HG03097 (cell line): Measurements from ENCODE around the gene NKTR.

Experiments
- ATAC-seq: cut with Tn5 transposase; IDR thresholded peaks from one replicate; pipeline ENCODE4 v1.9.1; 2021; ENCODE audit not compliant: unreplicated experiment, low FRiP score

The NKTR gene

DNA sequence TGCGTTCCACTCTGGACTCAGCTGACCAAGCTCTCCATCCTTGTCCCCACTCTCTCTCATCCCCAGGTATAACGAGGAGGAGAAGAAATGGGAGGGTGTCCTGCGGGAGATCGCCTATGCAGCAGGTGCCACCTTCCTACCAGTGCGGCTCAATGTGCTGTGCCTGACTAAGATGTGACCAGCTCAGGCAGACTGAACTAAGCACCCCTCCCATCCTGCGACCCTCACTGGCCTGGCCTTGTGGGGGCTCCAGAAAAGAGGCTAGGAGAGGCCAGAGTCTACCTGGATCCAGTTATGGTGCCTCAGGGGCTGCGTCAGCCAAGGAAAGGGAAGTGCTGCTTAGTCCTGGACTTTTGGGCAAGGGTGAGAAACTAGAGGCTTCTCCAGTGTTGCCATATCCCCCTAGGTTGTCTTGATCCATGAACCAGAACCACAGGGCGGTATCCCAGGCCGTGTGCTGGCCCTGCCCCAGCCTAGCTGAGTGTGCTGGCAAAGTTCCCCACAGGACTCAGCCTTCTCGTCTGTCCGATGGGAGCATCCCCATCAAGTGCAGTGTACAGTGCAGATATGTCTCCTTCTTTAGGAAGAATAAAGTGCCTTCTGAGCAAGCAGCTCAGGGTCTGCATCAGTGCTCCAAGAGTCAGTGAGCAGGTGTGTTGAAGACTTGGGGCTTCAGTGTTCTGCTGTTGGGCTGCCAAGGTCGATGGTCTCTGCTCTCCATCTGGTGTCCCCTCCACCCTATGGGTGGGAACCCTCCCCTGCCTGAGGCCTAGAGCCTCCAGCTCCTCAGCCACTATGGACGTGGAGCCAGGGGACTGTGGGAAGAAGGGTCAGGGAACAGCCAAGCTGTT lies 91.6 kb downstream of the NKTR start:
- no peak for ATAC-seq

- ATAC-seq, result no peak
Measured at GRCh38 chr3:42692667-42693529, 92.4 kb downstream of the NKTR start.

DNA sequence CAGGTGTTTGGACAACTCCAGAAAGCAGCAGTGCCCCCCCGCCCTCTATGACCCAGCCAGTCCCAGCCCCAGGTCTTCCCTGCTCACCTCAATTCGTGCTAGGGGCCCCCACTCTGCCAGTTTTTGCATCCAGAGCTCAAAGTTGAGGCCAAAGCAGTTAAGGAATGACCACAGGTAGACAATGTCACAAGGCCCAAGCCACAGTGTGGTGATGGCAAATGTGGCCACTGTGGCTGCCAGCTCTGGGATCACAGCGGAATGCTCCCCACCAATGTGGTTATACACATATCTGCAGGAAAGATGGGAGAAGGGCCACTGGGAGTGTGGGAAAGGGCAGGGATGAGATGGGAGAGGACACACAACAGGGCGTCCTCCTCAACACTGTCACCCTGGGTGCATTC lies 93.0 kb downstream of the NKTR start:
- no peak for ATAC-seq

GRCh38 chr3:42694366-42694765 lies 93.9 kb downstream of the NKTR start:
- no peak for ATAC-seq

GRCh38 chr3:42696356-42697288 lies 96.1 kb downstream of the NKTR start:
- ATAC-seq, result no peak

- ATAC-seq, result no peak
Measured at GRCh38 chr3:42697289-42698051, 97.0 kb downstream of the NKTR start.
